Adipocyte (in vitro differentiated cells): ENCODE measurements around the gene PCDHA2.
"Not testable (repeated sequence)": the region's sequence is repeated elsewhere in the genome, so short reads cannot be mapped to it uniquely, and the experiment has no call there.

Source experiments
- DNase-seq: peaks from one replicate; pipeline ENCODE4 v3.0.0-alpha.2; 2015; ENCODE audit warnings: low read depth
- H3K27me3 ChIP-seq: replicated peaks from 2 replicates; pipeline ENCODE4 v1.7.0; 2013; ENCODE audit warnings: mild to moderate bottlenecking, low read length, moderate library complexity; ENCODE audit not compliant: control insufficient read depth, insufficient read depth
- H3K36me3 ChIP-seq: 2 replicates; pipeline ENCODE4 v1.7.0; 2013; ENCODE audit warnings: low read length, mild to moderate bottlenecking, moderate library complexity; ENCODE audit not compliant: control insufficient read depth, insufficient read depth, severe bottlenecking
- H3K4me1 ChIP-seq: 2 replicates; pipeline ENCODE4 v1.7.0; 2013; ENCODE audit warnings: mild to moderate bottlenecking, low read length, moderate library complexity; ENCODE audit not compliant: control insufficient read depth, insufficient read depth
- H3K4me3 ChIP-seq: 2 replicates; pipeline ENCODE4 v1.7.0; 2013; ENCODE audit warnings: mild to moderate bottlenecking, low read length, moderate library complexity
- H3K9ac ChIP-seq: 2 replicates; pipeline ENCODE4 v1.7.0; 2013; ENCODE audit warnings: mild to moderate bottlenecking, low read length, moderate library complexity
- H3K9me3 ChIP-seq: 2 replicates; pipeline ENCODE4 v1.7.0; 2013; ENCODE audit warnings: mild to moderate bottlenecking, low read length, moderate library complexity; ENCODE audit not compliant: control insufficient read depth

PCDHA2 gene

DNA sequence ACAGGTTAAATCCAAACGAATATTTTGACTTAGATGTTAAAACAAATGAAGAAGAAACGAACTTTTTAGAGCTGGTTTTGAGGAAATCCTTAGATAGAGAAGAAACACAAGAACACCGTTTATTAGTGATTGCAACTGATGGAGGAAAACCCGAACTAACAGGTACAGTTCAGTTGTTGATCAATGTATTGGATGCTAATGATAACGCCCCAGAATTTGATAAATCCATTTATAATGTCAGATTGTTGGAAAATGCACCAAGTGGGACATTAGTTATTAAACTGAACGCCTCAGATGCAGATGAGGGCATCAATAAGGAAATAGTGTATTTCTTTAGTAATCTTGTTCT is 27.6 kb downstream of the PCDHA2 start:
- H3K36me3 ChIP-seq = no peaks in the 10 kb centered on the region
- no peak overlapping the region for H3K9ac ChIP-seq
- H3K27me3 ChIP-seq = no peaks in the 10 kb centered on the region
- no peaks in the 10 kb centered on the region for H3K4me1 ChIP-seq
- no peak overlapping the region for H3K4me3 ChIP-seq
- peaks cover 6% of the 10 kb centered on the region for H3K9me3 ChIP-seq
- DNase-seq = no peak

DNA sequence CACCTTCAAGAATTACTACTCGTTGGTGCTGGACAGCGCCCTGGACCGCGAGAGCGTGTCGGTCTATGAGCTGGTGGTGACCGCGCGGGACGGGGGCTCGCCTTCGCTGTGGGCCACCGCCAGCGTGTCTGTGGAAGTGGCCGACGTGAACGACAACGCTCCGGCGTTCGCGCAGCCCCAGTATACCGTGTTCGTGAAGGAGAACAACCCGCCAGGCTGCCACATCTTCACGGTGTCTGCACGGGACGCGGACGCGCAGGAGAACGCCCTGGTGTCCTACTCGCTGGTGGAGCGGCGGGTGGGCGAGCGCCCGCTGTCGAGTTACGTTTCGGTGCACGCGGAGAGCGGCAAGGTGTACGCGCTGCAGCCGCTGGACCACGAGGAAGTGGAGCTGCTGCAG is 28.3 kb downstream of the PCDHA2 start:
- H3K36me3 ChIP-seq, H3K27me3 ChIP-seq, H3K9ac ChIP-seq, H3K4me3 ChIP-seq, DNase-seq, H3K4me1 ChIP-seq, H3K9me3 ChIP-seq: not testable (repeated sequence)

DNA sequence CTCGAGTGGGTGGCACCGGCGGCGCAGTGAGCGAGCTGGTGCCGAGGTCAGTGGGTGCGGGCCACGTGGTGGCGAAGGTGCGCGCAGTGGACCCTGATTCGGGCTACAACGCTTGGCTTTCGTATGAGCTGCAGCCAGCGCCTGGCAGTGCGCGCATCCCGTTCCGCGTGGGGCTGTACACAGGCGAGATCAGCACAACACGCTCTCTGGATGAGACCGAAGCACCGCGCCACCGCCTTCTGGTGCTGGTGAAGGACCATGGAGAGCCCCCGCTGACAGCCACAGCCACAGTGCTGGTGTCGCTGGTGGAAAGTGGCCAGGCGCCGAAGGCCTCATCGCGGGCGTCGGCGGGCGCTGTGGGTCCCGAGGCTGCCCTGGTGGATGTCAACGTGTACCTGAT is 28.8 kb downstream of the PCDHA2 start:
- Histone ChIP-seq H3K4me1 (no peaks in the 10 kb centered on the region), H3K9me3 (peaks cover 2% of the 10 kb centered on the region), H3K36me3 (no peaks in the 10 kb centered on the region), H3K4me3 (no peak overlapping the region), H3K27me3 (no peaks in the 10 kb centered on the region), H3K9ac (no peak overlapping the region)
- no peak for DNase-seq

GRCh38 chr5:140827704-140828361 is 33.2 kb downstream of the PCDHA2 start, which contains the start of gene PCDHA6:
Gene PCDHA6 (plus strand): TSS chr5:140827960. CDS start chr5:140828092, 132 bp downstream.
- peaks cover 8% of the 10 kb centered on the region for H3K9me3 ChIP-seq
- no peak within 1 kb of the TSS for H3K9ac ChIP-seq
- no peaks in the 10 kb centered on the region for H3K4me1 ChIP-seq
- no peaks in the 10 kb centered on the region for H3K36me3 ChIP-seq
- H3K27me3 ChIP-seq = no peaks in the 10 kb centered on the region
- H3K4me3 ChIP-seq = peak within 1 kb of the TSS; percentile 69
- DNase-seq = peak; percentile 28

DNA sequence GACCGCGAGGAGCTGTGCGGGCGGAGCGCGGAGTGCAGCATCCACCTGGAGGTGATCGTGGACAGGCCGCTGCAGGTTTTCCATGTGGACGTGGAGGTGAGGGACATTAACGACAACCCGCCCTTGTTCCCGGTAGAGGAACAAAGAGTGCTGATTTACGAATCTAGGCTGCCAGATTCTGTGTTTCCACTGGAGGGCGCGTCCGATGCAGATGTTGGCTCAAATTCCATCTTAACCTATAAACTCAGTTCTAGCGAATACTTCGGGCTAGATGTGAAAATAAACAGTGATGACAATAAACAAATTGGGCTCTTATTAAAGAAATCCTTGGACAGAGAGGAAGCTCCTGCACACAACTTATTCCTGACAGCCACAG is 33.7 kb downstream of the PCDHA2 start:
- Histone ChIP-seq H3K4me1 (no peaks in the 10 kb centered on the region), H3K9me3 (peaks cover 8% of the 10 kb centered on the region), H3K36me3 (no peaks in the 10 kb centered on the region), H3K9ac (no peak overlapping the region), H3K27me3 (no peaks in the 10 kb centered on the region), H3K4me3 (peak overlapping the region; percentile 69)
- no peak for DNase-seq

GRCh38 chr5:140829511-140830501 is 35.2 kb downstream of the PCDHA2 start:
- not testable (repeated sequence) for H3K27me3 ChIP-seq, H3K9ac ChIP-seq, DNase-seq, H3K4me1 ChIP-seq, H3K4me3 ChIP-seq, H3K9me3 ChIP-seq, H3K36me3 ChIP-seq

GRCh38 chr5:140833993-140834392 is 39.3 kb downstream of the PCDHA2 start, which contains the start of gene PCDHA7:
Gene PCDHA7 (plus strand): TSS chr5:140834269. CDS start chr5:140834384, 115 bp downstream.
- DNase-seq = peak; percentile 30
- Histone ChIP-seq H3K9me3 (peaks cover 7% of the 10 kb centered on the region), H3K36me3 (no peaks in the 10 kb centered on the region)

DNA sequence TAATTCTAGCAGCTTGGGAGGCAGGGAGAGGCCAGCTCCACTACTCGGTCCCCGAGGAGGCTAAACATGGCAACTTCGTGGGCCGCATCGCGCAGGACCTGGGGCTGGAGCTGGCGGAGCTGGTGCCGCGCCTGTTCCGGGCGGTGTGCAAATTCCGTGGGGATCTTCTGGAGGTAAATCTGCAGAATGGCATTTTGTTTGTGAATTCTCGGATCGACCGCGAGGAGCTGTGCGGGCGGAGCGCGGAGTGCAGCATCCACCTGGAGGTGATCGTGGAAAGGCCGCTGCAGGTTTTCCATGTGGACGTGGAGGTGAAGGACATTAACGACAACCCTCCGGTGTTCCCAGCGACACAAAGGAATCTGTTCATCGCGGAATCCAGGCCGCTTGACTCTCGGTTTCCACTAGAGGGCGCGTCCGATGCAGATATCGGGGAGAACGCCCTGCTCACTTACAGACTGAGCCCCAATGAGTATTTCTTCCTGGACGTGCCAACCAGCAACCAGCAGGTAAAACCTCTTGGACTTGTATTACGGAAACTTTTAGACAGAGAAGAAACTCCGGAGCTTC is 39.9 kb downstream of the PCDHA2 start:
- not testable (repeated sequence) for DNase-seq, H3K36me3 ChIP-seq, H3K4me1 ChIP-seq, H3K27me3 ChIP-seq, H3K9ac ChIP-seq, H3K9me3 ChIP-seq
- H3K4me3 ChIP-seq = peak overlapping the region; percentile 71

More at GRCh38 chr5:140833993-140834392, 39.3 kb downstream of the PCDHA2 start, which contains the start of gene PCDHA7:
- no peaks in the 10 kb centered on the region for H3K27me3 ChIP-seq
- H3K4me3 ChIP-seq = peak within 1 kb of the TSS; percentile 71
- no peak within 1 kb of the TSS for H3K9ac ChIP-seq
- no peaks in the 10 kb centered on the region for H3K4me1 ChIP-seq

DNA sequence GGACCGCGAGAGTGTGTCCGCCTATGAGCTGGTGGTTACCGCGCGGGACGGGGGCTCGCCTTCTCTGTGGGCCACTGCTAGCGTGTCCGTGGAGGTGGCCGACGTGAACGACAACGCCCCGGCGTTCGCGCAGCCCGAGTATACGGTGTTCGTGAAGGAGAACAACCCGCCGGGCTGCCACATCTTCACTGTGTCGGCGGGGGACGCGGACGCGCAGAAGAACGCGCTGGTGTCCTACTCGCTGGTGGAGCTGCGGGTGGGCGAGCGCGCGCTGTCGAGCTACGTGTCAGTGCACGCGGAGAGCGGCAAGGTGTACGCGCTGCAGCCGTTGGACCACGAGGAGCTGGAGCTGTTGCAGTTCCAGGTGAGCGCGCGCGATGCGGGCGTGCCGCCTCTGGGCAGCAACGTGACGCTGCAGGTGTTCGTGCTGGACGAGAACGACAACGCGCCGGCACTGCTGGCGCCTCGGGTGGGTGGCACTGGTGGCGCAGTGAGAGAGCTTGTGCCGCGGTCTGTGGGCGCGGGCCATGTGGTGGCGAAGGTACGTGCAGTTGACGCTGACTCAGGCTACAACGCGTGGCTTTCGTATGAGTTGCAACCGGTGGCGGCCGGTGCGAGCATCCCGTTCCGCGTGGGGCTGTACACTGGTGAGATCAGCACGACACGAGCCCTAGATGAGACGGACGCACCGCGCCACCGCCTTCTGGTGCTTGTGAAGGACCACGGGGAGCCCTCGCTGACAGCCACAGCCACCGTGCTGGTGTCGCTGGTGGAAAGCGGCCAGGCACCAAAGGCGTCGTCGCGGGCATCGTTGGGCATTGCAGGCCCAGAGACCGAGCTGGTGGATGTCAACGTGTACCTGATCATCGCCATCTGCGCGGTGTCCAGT is 41.2 kb downstream of the PCDHA2 start:
- Histone ChIP-seq H3K27me3 (no peaks in the 10 kb centered on the region), H3K4me1 (no peaks in the 10 kb centered on the region), H3K4me3 (no peak overlapping the region), H3K9me3 (peaks cover 6% of the 10 kb centered on the region), H3K36me3 (no peaks in the 10 kb centered on the region), H3K9ac (no peak overlapping the region)
- no peak for DNase-seq

GRCh38 chr5:140840978-140841962 is 46.6 kb downstream of the PCDHA2 start, which contains the start of gene PCDHA8:
Gene PCDHA8 (plus strand): TSS chr5:140841187. CDS start chr5:140841322, 135 bp downstream.
- H3K36me3 ChIP-seq = no peaks in the 10 kb centered on the region
- H3K4me3 ChIP-seq = no peak within 1 kb of the TSS
- no peak within 1 kb of the TSS for H3K9ac ChIP-seq
- H3K9me3 ChIP-seq = peaks cover 4% of the 10 kb centered on the region
- H3K4me1 ChIP-seq = no peaks in the 10 kb centered on the region
- H3K27me3 ChIP-seq = no peaks in the 10 kb centered on the region
- DNase-seq = peak; percentile 4
